K562 (cell line): ENCODE measurements around the gene PPP1R16B. TPM values are rescaled to one million over a fixed set of nuclear protein-coding genes. Genes with fewer than 3 reads are reported as not detected.
A peak's percentile ranks its signal among the peaks of the same experiment; 100 is the strongest.

Experiments
- BRF1 ChIP-seq: IDR thresholded peaks from 3 replicates; pipeline ENCODE4 v1.6.1; 2011; ENCODE audit warnings: borderline replicate concordance, mild to moderate bottlenecking; ENCODE audit not compliant: insufficient read length; ENCODE audit errors: extremely low read depth
- CHD4 ChIP-seq: fragments of 200-600 bp; sonication (generic); IDR thresholded peaks from 3 replicates; pipeline ENCODE4 v1.6.1; 2012; ENCODE audit warnings: low read depth, mild to moderate bottlenecking, mixed read lengths, low read length, inconsistent platforms; ENCODE audit not compliant: insufficient read depth, insufficient replicate concordance, poor library complexity, severe bottlenecking
- GTF2B ChIP-seq: IDR thresholded peaks from 2 replicates; pipeline ENCODE4 v1.6.1; 2011; ENCODE audit not compliant: insufficient read length; ENCODE audit errors: extremely low read depth
- HNRNPLL ChIP-seq: fragments of 200-400 bp; formaldehyde crosslinking; IDR thresholded peaks from 2 replicates; pipeline ENCODE4 v1.6.1; 2017; ENCODE audit warnings: low read length, low read depth, mild to moderate bottlenecking; ENCODE audit not compliant: poor library complexity, severe bottlenecking
- KDM2B ChIP-seq: fragments of 250-450 bp; sonication (Bioruptor Pico); IDR thresholded peaks from 2 replicates; pipeline ENCODE4 v1.8.0; 2021; ENCODE audit warnings: mild to moderate bottlenecking, moderate library complexity
- KLF10 ChIP-seq: fragments of 250-450 bp; sonication (Bioruptor Pico); IDR thresholded peaks from 2 replicates; pipeline ENCODE4 v1.6.1; 2021; ENCODE audit warnings: matching md5 sums
- MTF1 ChIP-seq: fragments of 250-450 bp; sonication (Bioruptor Pico); IDR thresholded peaks from 2 replicates; pipeline ENCODE4 v1.9.0; 2021; ENCODE audit warnings: moderate library complexity, mild to moderate bottlenecking, inconsistent platforms, borderline replicate concordance
- NR2C2 ChIP-seq, 2 experiments: fragments of 200-800 bp in 1 of 2; sonication (Bioruptor generic) in 1 of 2; sonication (generic) in 1 of 2; formaldehyde crosslinking in 1 of 2; IDR thresholded peaks; 2 replicates each; pipeline versions ENCODE4 v1.6.1 to v1.8.0; 2016 to 2022; ENCODE audit warnings: mild to moderate bottlenecking in 1 of 2, missing compliant biosample characterization in 1 of 2, missing genetic modification characterization in 1 of 2, missing genetic modification reagents in 1 of 2
- PML ChIP-seq: IDR thresholded peaks from 2 replicates; pipeline ENCODE4 v1.6.1; 2012; ENCODE audit warnings: low read length, inconsistent platforms
- RBM14 ChIP-seq: fragments of 200-400 bp; formaldehyde crosslinking; IDR thresholded peaks from 2 replicates; pipeline ENCODE4 v1.6.1; 2018; ENCODE audit warnings: low read depth, mild to moderate bottlenecking, low read length, moderate library complexity, borderline replicate concordance; ENCODE audit not compliant: insufficient read depth
- RBM17 ChIP-seq: fragments of 200-400 bp; formaldehyde crosslinking; IDR thresholded peaks from 2 replicates; pipeline ENCODE4 v1.6.1; 2017; ENCODE audit warnings: low read depth, mild to moderate bottlenecking, low read length, borderline replicate concordance
- RFX1 ChIP-seq: fragments of 450-650 bp; IDR thresholded peaks from 2 replicates; pipeline ENCODE4 v1.6.1; 2016; ENCODE audit warnings: mild to moderate bottlenecking, moderate library complexity
- RFX5 ChIP-seq: IDR thresholded peaks from 2 replicates; pipeline ENCODE4 v1.6.1; 2011; ENCODE audit warnings: low read depth, mild to moderate bottlenecking, improper control_type of control experiment, low read length
- SNRNP70 ChIP-seq: fragments of 200-400 bp; formaldehyde crosslinking; optimal IDR thresholded peaks from 2 replicates; pipeline ENCODE3; 2017; ENCODE audit warnings: low read depth, low read length
- ZBTB26 ChIP-seq: fragments of 450-650 bp; formaldehyde crosslinking; IDR thresholded peaks from 2 replicates; pipeline ENCODE4 v1.4.0; 2022; ENCODE audit warnings: missing genetic modification characterization
- ZNF277 ChIP-seq: fragments of 250-450 bp; sonication (Bioruptor Pico); IDR thresholded peaks from 2 replicates; pipeline ENCODE4 v1.8.0; 2022; ENCODE audit warnings: inconsistent platforms, mild to moderate bottlenecking, moderate library complexity, borderline replicate concordance
- ZNF280A ChIP-seq: fragments of 450-650 bp; IDR thresholded peaks from 2 replicates; pipeline ENCODE4 v1.6.1; 2018; ENCODE audit warnings: mild to moderate bottlenecking, low read depth; ENCODE audit not compliant: partially characterized antibody
- ZNF561 ChIP-seq: fragments of 450-650 bp; formaldehyde crosslinking; conservative IDR thresholded peaks from 2 replicates; pipeline ENCODE4 v1.4.0; 2020; ENCODE audit warnings: mild to moderate bottlenecking, moderate library complexity
- polyA plus RNA-seq, 8 experiments: library from polyadenylated mRNA; depleted of rRNA in 4 of 8; stranded (reverse) in 5 of 8; unstranded in 3 of 8; fragments of >200 nt; fragmentation: Nextera tagmentation in 2 of 8; fragmentation: Illumina TruSeq in 1 of 8; extraction: Ambion mirVana in 2 of 8; extraction: Trizol in 1 of 8; gene quantifications; 2 replicates each; pipeline versions ENCODE4 v1.2.1 to v1.2.3, GENCODE V29; 2011 to 2014; ENCODE audit warnings: inconsistent platforms in 1 of 8, missing spikeins in 1 of 8
- total RNA-seq, 7 experiments: library from RNA; depleted of rRNA in 6 of 7; stranded (reverse); fragments of >200 nt in 6 of 7; fragmentation: Illumina TruSeq in 2 of 7; extraction: Trizol in 2 of 7; gene quantifications; 2 replicates each; pipeline versions ENCODE4 v1.2.1 to v1.2.3, GENCODE V29; 2011 to 2021; ENCODE audit warnings: low replicate concordance in 1 of 7

The PPP1R16B gene
- total and polyA plus RNA-seq, 9 of the 15 experiments (the other 6 are each of a cell fraction or from before 2014, with no cell fraction given) = 1.5 to 11.5 (median 6.8) TPM

- TF ChIP-seq GTF2B (no peak), NR2C2 (CRISPR knock-in tag; IDR thresholded peaks at IDR 0.05) (peak; percentile 29; the same call in 1 of the 2 replicates), NR2C2 (tag; IDR thresholded peaks at IDR 0.05) (peak; percentile 60), CHD4 (no peak), MTF1 (no peak), ZNF280A (no peak), RBM14 (no peak), ZBTB26 (no peak), BRF1 (no peak), RBM17 (no peak), KLF10 (CRISPR knock-in tag) (no peak), PML (peak; percentile 99), SNRNP70 (no peak), KDM2B (no peak), ZNF561 (CRISPR knock-in tag) (no peak), HNRNPLL (no peak), RFX5 (no peak), RFX1 (no peak), ZNF277 (CRISPR knock-in tag) (no peak)
Observed at GRCh38 chr20:38947931-38948362, 142.4 kb downstream of the PPP1R16B start (continued).
